A673 (cell line): ENCODE measurements around the gene DSCAM.

Experiments
- CTCF ChIP-seq: fragments of 300-800, 200-600 bp; sonication (generic); conservative IDR thresholded peaks from 2 replicates; pipeline ENCODE4 v1.5.1; 2017; ENCODE audit warnings: low read depth, mild to moderate bottlenecking, antibody characterized with exemption, low read length, moderate library complexity, mixed read lengths
- EZH2 ChIP-seq: fragments of 200-600 bp; sonication (generic); IDR thresholded peaks from 2 replicates; pipeline ENCODE4 v1.6.1; 2017; ENCODE audit warnings: borderline replicate concordance, low read depth, mild to moderate bottlenecking, mixed read lengths, antibody characterized with exemption, low read length; ENCODE audit not compliant: poor library complexity, severe bottlenecking

GRCh38 chr21:40454057-40454456, 392.9 kb downstream of the DSCAM start:
- TF ChIP-seq CTCF (no peak), EZH2 (no peak)
